GM12873 (cell line): ENCODE measurements around the gene SEPTIN2.

Experiments
- TF ChIP-seq, protein P1 (sequence below): IDR thresholded peaks from 2 replicates; pipeline ENCODE4 v1.5.1; 2012; ENCODE audit warnings: low read depth, mild to moderate bottlenecking, moderate library complexity, low read length, control low read depth; ENCODE audit not compliant: insufficient read depth; ENCODE audit errors: missing control alignments

The SEPTIN2 gene

DNA sequence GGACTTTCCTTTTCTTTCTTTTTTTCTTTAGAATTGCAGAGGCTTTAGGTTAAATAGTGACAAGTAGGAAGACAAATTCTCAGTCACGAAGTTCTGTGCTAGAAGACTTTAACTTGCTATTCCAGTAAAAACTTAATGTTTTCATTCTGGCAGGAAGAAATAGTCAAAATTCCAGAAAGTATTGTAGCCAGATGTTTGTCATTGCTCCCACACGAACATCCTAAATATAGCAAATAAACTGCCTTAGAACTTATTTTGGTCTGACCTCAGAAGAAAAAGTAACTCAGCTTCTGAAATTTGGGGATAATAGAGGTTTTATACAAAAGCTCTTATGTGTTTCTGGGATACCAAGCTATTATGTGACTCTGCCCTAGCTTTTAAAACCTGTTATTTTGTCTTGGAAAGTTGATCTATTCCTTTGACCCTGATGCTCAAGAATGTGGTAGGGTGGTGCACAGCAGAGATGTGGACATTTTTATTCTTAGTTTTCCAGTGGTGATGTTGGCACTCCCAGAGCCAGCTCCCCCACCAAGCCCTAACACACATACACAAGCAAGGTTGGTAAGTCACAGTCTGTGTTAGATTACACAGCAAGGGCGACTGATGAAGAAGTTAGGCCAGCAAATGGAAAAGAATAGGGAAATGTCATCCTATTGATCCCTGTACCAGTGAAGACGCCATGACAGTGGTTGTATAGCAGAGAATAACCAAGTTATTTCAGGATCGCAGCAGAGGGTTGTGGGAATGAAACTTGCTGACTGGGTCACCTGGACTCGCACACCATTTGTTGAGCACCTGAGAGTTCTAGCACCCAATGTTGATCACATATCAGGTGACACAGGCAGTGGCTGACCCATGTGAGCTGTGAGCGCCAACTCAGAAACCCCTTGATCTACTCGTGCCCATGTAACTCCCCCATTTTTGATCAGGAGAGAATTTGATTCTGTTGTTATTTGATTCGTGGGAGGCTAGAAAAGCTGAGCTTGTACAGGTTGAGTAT lies 64.1 kb downstream of the SEPTIN2 start:
- TF ChIP-seq, protein P1, sequence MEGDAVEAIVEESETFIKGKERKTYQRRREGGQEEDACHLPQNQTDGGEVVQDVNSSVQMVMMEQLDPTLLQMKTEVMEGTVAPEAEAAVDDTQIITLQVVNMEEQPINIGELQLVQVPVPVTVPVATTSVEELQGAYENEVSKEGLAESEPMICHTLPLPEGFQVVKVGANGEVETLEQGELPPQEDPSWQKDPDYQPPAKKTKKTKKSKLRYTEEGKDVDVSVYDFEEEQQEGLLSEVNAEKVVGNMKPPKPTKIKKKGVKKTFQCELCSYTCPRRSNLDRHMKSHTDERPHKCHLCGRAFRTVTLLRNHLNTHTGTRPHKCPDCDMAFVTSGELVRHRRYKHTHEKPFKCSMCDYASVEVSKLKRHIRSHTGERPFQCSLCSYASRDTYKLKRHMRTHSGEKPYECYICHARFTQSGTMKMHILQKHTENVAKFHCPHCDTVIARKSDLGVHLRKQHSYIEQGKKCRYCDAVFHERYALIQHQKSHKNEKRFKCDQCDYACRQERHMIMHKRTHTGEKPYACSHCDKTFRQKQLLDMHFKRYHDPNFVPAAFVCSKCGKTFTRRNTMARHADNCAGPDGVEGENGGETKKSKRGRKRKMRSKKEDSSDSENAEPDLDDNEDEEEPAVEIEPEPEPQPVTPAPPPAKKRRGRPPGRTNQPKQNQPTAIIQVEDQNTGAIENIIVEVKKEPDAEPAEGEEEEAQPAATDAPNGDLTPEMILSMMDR = no peak

DNA sequence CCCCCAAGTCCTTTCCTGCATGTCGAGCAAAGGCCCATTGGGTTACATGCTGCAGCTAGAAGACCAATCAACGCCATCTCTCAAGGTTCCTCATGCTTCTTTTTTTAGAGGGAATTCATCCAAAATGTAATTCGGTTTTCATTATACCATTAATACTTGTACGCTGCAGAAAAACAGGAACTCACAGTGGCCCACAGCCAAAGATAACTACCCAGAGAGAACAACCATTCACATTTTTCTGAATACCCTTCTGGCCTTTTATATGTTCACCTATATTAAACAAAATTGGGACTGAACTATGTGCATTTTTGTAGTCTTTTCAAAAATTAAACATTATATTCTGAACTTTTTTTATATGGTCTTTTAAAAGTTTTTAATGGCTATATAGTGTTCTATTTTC lies 66.1 kb downstream of the SEPTIN2 start:
- TF ChIP-seq, protein P1 = no peak

DNA sequence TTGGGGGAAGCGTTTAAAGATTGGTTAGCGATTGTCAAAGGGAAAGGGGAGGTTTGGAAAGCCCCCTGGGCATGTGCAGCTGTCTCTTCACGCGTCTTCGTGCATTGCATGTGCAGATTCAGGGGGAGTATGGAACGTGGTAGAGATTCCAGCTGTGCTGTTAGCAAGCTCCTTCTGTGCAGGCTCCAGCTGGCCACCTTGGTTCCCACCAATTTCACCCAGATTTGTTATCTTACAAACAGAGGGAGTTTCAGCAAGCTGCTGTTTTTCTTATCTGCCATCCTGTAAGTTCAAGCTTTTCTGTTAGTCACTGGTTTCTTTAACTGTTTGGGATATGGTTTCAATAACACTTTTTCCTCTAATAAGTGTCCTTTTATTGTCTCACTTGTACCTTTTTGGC lies 70.8 kb downstream of the SEPTIN2 start:
- TF ChIP-seq, protein P1 = no peak

DNA sequence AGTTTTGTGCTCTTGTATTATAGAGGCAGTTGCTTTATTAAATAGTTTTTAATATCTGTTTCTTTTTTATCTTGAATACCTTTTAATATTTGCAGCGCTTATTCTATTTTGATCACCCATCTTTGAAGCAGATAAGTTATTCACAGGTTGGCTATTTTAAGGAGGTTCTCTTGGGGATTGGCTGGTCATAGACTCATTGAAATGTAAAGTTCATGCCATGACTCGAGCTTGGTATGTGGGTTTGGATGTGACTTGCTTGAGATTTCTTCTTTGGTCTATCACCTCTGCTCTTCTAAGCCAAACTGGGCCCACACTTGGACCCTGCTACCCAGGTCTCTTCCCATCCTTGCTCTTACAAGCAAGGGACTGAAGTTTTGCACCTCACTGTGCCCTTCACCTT lies 74.0 kb downstream of the SEPTIN2 start:
- TF ChIP-seq, protein P1 = no peak

DNA sequence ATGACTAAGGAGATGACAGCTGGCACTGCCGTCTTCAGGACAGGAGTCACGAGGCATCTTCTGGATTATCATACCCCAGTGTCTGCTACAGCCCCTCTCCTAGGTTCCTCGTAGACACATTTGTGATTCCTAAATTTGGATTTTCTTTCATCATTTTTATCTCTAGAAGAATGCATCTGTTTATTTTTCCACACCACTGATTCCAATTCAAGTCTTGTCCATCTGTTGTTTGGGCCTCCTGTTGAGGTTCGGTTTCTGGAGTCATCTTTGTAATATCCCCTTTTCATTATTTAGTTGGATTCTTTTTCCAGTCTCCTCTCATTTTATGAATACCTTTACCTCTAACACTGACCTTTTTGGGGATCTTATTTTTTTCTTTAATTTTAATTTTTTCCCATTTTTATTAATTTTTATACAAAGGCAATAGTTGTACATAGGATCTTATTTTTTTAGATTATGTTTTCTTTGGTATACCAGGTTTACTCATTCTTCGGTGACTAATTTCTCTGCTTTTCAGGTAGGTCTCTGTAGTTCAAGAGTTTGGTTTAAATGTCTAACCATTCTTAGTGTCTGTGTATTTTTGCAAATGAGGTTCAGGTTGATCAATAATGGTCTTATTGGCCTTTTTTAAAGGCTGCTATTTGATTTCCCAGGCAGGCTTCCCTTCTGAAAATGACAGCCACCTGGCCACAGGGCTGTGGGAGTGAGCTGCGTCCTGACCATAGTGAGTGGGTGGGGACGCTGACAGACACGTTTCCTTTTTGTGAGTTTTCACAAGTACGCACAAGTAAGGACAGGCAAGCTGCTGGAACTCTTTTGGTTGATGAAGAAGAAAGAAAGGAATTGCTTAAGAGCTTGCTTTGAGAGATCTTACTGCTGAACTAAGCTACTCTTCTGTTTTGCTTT lies 74.8 kb downstream of the SEPTIN2 start:
- TF ChIP-seq, protein P1 = no peak

DNA sequence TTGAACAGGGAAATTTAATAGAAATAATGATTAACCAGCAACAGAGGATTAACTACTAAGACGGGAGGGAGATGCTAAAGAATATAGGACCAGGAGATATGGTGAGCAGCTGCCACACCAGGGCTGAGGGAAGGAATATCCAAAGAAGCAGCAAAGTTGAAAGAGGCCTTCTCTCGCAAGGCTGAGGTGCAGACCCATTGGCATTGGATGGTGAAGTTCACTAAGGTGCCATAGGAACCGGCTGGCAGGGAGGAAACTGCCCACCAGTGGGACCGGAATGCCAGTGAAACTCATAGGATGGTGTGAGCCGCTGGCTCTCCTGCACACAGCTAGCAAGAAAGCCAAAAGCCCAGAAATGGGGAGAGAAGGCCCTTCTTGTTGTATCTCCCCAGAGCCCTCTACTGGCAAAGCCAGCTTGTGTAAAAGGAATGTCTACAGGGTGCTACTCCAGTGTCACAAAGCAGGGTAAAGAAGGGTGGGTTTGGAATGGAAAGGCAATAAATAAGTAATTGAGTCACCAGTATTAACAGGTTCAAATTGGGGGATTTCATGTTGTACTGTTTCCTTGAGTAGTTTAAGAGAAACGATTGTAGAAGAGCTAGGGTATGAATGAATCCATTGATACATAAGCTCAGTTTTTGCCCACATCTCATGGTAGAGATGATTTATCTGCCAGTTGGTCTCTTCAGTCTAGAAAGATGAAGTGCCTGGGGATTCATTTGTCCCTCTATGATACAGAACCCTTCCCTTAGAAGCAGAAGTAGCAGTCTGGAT lies 76.4 kb downstream of the SEPTIN2 start:
- TF ChIP-seq, protein P1 = peak; percentile 66
